Activated T-helper 1 cell treated with anti-CD3 and anti-CD28 coated beads, Interleukin-12 subunit alpha, Interleukin-12 subunit beta, Interleukin-2, Interleukin-4 antibody, amounts not matched to agents 30 ng/mL and 10 ng/mL and 1 ng/mL, durations not matched to agents 14 hours and 24 hours and 36 hours (primary cell): Measurements from ENCODE around the gene BIRC5. TPM values are rescaled to one million over a fixed set of nuclear protein-coding genes. Genes with fewer than 3 reads are reported as not detected.

Experiments used
- DNase-seq: peaks from one replicate; pipeline ENCODE4 v3.0.0; 2021; ENCODE audit warnings: low spot score
- H3K27ac Mint-ChIP-seq: one replicate; pipeline ENCODE4 v1.8.0; 2021; ENCODE audit warnings: mild to moderate bottlenecking, mixed read lengths
- H3K27me3 Mint-ChIP-seq: one replicate; pipeline ENCODE4 v1.8.0; 2022; ENCODE audit warnings: mild to moderate bottlenecking, moderate library complexity, mixed read lengths; ENCODE audit not compliant: insufficient read depth
- H3K36me3 Mint-ChIP-seq: one replicate; pipeline ENCODE4 v1.8.0; 2021; ENCODE audit warnings: low read depth, mixed read lengths
- H3K4me1 Mint-ChIP-seq: one replicate; pipeline ENCODE4 v1.8.0; 2021; ENCODE audit warnings: low read depth, mixed read lengths
- H3K4me3 Mint-ChIP-seq: one replicate; pipeline ENCODE4 v1.8.0; 2021; ENCODE audit warnings: mild to moderate bottlenecking, moderate library complexity, mixed read lengths
- H3K9me3 Mint-ChIP-seq: one replicate; pipeline ENCODE4 v1.8.0; 2021; ENCODE audit warnings: mixed read lengths
- intact Hi-C: fragments of 100-400 bp; cut with micrococcal nuclease; formaldehyde crosslinking; loops from one replicate; pipeline ENCODE4 v1.15.1; 2024
- total RNA-seq: library from RNA; stranded (reverse); gene quantifications from 2 replicates; pipeline ENCODE4 v1.2.3, GENCODE V29; 2022

The BIRC5 gene
- total RNA-seq, 1 donor from 2014 or later: 39.6 TPM

GRCh38 chr17:78223061-78223460 lies 9.0 kb downstream of the BIRC5 start:
- Mint-ChIP-seq H3K9me3 (no peaks in the 10 kb centered on the region), H3K4me1 (peaks cover 9% of the 10 kb centered on the region), H3K4me3 (no peak overlapping the region), H3K36me3 (peaks cover 26% of the 10 kb centered on the region), H3K27ac (no peak overlapping the region), H3K27me3 (no peaks in the 10 kb centered on the region)
- intact Hi-C loops: no loop called here
- DNase-seq: no peak

DNA sequence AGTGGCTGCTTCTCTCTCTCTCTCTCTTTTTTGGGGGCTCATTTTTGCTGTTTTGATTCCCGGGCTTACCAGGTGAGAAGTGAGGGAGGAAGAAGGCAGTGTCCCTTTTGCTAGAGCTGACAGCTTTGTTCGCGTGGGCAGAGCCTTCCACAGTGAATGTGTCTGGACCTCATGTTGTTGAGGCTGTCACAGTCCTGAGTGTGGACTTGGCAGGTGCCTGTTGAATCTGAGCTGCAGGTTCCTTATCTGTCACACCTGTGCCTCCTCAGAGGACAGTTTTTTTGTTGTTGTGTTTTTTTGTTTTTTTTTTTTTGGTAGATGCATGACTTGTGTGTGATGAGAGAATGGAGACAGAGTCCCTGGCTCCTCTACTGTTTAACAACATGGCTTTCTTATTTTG lies 9.7 kb downstream of the BIRC5 start:
- peaks cover 9% of the 10 kb centered on the region for H3K4me1 Mint-ChIP-seq
- intact Hi-C loops: no loop called here
- no peaks in the 10 kb centered on the region for H3K9me3 Mint-ChIP-seq
- no peak overlapping the region for H3K27ac Mint-ChIP-seq
- no peak for DNase-seq
- no peak overlapping the region for H3K4me3 Mint-ChIP-seq
- peaks cover under 1% of the 10 kb centered on the region for H3K27me3 Mint-ChIP-seq
- peaks cover 24% of the 10 kb centered on the region for H3K36me3 Mint-ChIP-seq

DNA sequence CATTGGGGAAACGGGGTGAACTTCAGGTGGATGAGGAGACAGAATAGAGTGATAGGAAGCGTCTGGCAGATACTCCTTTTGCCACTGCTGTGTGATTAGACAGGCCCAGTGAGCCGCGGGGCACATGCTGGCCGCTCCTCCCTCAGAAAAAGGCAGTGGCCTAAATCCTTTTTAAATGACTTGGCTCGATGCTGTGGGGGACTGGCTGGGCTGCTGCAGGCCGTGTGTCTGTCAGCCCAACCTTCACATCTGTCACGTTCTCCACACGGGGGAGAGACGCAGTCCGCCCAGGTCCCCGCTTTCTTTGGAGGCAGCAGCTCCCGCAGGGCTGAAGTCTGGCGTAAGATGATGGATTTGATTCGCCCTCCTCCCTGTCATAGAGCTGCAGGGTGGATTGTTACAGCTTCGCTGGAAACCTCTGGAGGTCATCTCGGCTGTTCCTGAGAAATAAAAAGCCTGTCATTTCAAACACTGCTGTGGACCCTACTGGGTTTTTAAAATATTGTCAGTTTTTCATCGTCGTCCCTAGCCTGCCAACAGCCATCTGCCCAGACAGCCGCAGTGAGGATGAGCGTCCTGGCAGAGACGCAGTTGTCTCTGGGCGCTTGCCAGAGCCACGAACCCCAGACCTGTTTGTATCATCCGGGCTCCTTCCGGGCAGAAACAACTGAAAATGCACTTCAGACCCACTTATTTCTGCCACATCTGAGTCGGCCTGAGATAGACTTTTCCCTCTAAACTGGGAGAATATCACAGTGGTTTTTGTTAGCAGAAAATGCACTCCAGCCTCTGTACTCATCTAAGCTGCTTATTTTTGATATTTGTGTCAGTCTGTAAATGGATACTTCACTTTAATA lies 10.4 kb downstream of the BIRC5 start:
- Mint-ChIP-seq H3K27me3 (peaks cover 7% of the 10 kb centered on the region), H3K9me3 (no peaks in the 10 kb centered on the region), H3K27ac (no peak overlapping the region), H3K36me3 (peaks cover 18% of the 10 kb centered on the region), H3K4me1 (peaks cover 9% of the 10 kb centered on the region), H3K4me3 (no peak overlapping the region)
- no peak for DNase-seq
- intact Hi-C loops: no loop called here

GRCh38 chr17:78225088-78225865 lies 11.2 kb downstream of the BIRC5 start:
- H3K9me3 Mint-ChIP-seq: no peaks in the 10 kb centered on the region
- intact Hi-C loops: no loop called here
- no peak overlapping the region for H3K27ac Mint-ChIP-seq
- peaks cover 9% of the 10 kb centered on the region for H3K4me1 Mint-ChIP-seq
- H3K36me3 Mint-ChIP-seq: peaks cover 12% of the 10 kb centered on the region
- H3K4me3 Mint-ChIP-seq: no peak overlapping the region
- no peak for DNase-seq
- H3K27me3 Mint-ChIP-seq: peaks cover 13% of the 10 kb centered on the region

DNA sequence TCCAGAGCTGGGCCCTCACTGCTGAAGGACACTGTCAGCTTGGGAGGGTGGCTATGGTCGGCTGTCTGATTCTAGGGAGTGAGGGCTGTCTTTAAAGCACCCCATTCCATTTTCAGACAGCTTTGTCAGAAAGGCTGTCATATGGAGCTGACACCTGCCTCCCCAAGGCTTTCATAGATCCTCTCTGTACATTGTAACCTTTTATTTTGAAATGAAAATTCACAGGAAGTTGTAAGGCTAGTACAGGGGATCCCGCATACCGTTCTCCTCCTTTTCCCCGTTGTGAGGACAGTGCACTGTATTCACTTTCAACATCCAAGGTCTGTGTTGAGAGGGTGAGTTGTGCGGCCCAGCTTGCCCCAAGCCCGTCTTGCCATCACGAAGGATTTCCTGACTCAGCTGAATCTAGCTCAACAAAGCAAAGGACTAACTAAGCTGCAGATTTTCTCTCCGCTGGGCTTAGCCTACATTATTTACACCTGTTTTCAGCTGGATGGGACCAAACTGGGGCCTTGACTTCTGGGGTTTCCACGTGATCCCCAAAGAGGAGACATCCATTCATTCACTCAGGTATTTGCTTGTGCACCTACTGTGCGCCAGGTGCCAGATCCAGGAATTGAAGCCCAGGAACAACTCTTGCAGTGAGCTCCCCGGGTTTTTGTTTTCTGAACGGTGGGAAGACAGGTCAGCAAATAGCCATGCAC lies 12.2 kb downstream of the BIRC5 start:
- H3K9me3 Mint-ChIP-seq: no peaks in the 10 kb centered on the region
- no peak overlapping the region for H3K4me3 Mint-ChIP-seq
- H3K4me1 Mint-ChIP-seq: peaks cover 9% of the 10 kb centered on the region
- DNase-seq: no peak
- H3K27ac Mint-ChIP-seq: no peak overlapping the region
- peaks cover 21% of the 10 kb centered on the region for H3K27me3 Mint-ChIP-seq
- peaks cover 12% of the 10 kb centered on the region for H3K36me3 Mint-ChIP-seq
- intact Hi-C loops: no loop called here

DNA sequence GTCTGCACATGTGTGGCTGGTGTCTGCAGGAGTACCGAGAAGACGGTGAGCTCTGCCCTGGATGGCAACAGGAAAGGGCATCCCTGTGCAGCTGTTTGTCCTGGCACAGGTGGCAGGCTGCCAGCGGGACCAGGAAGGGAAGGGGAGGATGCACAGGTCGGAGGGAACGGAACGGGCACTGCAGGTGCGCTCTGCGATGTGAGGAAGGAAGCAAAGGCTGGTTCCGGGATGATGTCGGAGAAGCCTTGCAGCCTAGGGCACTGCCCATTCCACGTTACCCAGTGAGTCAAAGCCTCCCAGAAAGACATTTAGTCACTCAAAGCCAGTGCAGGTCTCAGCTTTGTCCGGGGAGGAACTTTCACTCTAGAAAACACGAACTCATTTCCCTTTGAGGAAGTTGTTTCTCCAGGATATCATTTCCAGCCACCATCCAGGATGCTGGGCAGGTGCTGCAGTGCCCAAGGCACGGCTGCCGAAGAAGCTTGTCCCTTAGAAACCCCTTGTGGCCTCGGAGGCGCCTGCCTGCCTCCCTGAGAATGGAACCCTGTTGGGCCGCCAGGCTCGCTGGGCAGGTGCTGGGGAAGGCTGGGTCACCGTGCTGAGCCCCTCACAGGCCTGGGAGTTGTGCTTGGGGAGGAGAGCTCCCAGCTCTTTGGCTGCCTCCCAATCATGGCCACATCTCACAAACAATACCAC lies 12.9 kb downstream of the BIRC5 start:
- no peak for DNase-seq
- no peak overlapping the region for H3K27ac Mint-ChIP-seq
- H3K9me3 Mint-ChIP-seq: no peaks in the 10 kb centered on the region
- H3K36me3 Mint-ChIP-seq: peaks cover 12% of the 10 kb centered on the region
- peaks cover 9% of the 10 kb centered on the region for H3K4me1 Mint-ChIP-seq
- peaks cover 25% of the 10 kb centered on the region for H3K27me3 Mint-ChIP-seq
- H3K4me3 Mint-ChIP-seq: no peak overlapping the region
- intact Hi-C loops: no loop called here

DNA sequence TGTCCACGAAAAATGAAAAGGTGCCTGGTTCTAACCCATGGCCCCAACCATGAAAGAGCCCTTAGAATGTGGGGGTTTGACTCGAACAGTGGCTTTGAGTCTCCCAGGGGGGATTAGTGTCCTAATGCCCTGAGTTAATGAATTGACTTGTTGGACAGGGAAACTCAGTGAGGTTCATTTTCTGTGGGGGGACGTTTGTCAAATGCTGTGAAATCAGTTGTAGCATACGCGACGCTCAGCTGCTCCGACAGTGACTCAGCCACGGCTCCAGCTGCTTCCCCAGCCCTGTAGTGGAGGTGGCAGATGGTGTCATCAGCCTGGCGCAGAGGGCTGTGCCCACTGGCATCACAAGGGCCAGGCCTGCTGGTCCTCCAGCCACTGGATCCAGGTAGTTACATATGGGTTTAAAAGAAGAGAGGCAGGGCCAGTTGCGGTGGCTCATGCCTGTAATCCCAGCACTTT lies 13.4 kb downstream of the BIRC5 start:
- no peak for DNase-seq
- Mint-ChIP-seq H3K36me3 (peaks cover 12% of the 10 kb centered on the region), H3K27me3 (peaks cover 28% of the 10 kb centered on the region), H3K27ac (no peak overlapping the region), H3K4me3 (no peak overlapping the region), H3K9me3 (no peaks in the 10 kb centered on the region), H3K4me1 (peaks cover 12% of the 10 kb centered on the region)
- intact Hi-C loops: no loop called here

GRCh38 chr17:78228176-78228575 lies 14.1 kb downstream of the BIRC5 start:
- intact Hi-C loops: no loop called here
- H3K27me3 Mint-ChIP-seq: peaks cover 34% of the 10 kb centered on the region
- H3K36me3 Mint-ChIP-seq: peaks cover 10% of the 10 kb centered on the region
- H3K27ac Mint-ChIP-seq: no peak overlapping the region
- H3K4me3 Mint-ChIP-seq: no peak overlapping the region
- no peaks in the 10 kb centered on the region for H3K9me3 Mint-ChIP-seq
- peaks cover 19% of the 10 kb centered on the region for H3K4me1 Mint-ChIP-seq
- DNase-seq: no peak

- Mint-ChIP-seq H3K27ac (no peak overlapping the region), H3K27me3 (peaks cover 38% of the 10 kb centered on the region), H3K4me3 (no peak overlapping the region), H3K4me1 (peaks cover 19% of the 10 kb centered on the region), H3K9me3 (no peaks in the 10 kb centered on the region), H3K36me3 (no peaks in the 10 kb centered on the region)
- no peak for DNase-seq
- intact Hi-C loops: no loop called here
These were observed 16.4 kb downstream of the BIRC5 start for GRCh38 chr17:78230252-78230962.

DNA sequence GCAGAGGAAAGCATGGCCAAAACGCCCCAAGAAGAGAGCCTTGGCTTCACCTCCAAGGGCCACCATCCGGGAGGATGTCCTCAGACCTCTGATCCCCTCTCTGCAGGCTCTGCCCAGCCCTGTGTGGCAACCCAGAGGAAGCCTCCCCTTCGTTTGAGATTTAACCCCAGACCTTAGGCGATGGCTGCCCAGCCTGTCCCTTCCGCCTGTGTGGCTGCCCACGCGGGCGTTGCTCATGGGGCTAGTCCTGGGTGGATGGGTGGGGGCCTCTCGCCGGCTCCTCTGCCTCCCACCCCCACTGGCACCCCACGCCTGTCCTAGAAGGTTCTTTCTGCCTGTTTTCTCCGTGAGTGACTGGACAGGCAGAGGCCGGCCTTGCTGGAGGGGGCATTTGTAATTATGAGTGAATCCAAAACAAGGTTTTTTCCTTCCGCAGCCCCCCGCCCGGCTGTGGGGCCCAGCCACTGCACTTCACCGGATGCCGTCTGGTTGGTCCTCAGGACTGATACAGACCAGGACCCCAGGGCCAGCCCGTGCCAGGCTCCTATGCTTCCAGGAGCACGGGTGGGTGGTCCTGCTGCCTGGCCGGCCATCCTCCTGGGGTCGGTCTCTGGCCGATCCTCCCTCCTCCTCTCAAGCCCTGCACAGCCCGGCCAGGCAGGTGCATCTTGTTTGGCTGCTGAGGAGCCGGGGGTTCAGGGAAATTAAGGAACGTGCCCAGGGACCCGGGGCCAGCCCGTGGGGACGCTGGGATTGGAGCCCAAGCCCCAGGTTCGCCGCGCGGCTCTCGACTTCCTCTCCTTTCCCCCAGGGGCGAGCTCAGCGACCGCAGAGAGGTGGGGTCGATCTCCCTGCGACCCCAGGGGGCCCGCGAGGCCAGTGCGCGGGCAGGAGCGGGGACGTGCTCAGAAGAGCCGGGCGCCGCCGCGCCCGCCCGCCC lies 17.2 kb downstream of the BIRC5 start, which contains the start of gene TMEM235:
TSS of gene TMEM235 (plus strand) at position 636 of the 940 bp plus-strand sequence. CDS start 393 bp downstream, outside the sequence.
- peaks cover 38% of the 10 kb centered on the region for H3K27me3 Mint-ChIP-seq
- DNase-seq: no peak
- no peak within 1 kb of the TSS for H3K4me3 Mint-ChIP-seq
- H3K36me3 Mint-ChIP-seq: no peaks in the 10 kb centered on the region
- intact Hi-C loops: no loop called here
- no peaks in the 10 kb centered on the region for H3K9me3 Mint-ChIP-seq
- no peak within 1 kb of the TSS for H3K27ac Mint-ChIP-seq
- peaks cover 16% of the 10 kb centered on the region for H3K4me1 Mint-ChIP-seq
